HT1080 (cell line): ENCODE data around the gene RARA. TPM values are rescaled to one million over a fixed set of nuclear protein-coding genes. Genes with fewer than 3 reads are reported as not detected.

Experiments
- DNase-seq: peaks from one replicate; pipeline ENCODE4 v3.0.0-alpha.2; 2015; ENCODE audit warnings: low read depth
- total RNA-seq: library from RNA; depleted of rRNA; stranded (reverse); fragments of >200 nt; shearing (Covaris generic); gene quantifications from 2 replicates; pipeline ENCODE4 v1.2.3, GENCODE V29; 2014

The RARA gene
- total RNA-seq, 1 experiment from 2014 or later, result 34.4 TPM

DNA sequence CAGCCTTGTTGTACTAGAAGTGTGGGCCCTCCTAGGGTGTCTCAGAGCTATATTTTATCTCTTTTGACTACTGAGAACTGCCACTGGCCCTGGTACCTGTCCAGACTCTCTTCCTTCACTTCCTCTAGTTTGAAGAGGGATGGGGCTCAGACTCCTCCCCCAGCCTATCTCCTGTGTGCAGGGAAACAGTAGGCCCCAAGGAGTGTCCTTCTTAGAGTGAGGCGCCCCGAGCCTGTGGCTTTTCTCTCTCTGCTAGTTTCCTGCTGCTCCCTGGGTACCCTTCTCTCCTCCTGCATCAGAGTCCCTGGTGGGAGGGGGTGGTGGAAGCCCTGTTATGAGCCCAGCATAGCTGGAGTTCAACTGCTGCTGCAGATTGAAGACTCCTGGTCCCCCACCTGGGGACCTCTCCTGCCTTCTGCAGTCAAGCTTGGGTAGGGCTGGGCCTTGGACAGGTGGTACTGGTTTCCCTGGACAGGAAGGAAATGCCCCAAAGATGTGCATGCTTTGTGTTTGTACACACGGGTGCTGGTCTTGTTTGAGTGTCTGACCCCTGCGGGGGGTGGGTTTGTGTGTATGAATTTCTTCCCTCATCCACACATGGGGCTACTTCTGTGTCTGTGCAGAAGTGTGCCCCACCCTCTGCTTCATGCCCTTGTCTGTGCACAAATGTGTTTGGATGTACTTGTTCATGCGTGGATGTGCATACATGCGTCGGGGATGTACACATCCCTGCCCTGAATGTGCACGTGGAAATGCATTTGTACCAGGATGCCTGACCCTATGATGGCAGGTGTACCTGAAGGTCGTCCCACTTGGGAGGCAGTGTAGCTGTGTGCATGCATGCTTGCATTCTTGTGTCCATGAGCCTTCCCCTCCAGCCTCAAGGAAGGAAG is 6.9 kb downstream of the RARA start:
- DNase-seq, result no peak

DNA sequence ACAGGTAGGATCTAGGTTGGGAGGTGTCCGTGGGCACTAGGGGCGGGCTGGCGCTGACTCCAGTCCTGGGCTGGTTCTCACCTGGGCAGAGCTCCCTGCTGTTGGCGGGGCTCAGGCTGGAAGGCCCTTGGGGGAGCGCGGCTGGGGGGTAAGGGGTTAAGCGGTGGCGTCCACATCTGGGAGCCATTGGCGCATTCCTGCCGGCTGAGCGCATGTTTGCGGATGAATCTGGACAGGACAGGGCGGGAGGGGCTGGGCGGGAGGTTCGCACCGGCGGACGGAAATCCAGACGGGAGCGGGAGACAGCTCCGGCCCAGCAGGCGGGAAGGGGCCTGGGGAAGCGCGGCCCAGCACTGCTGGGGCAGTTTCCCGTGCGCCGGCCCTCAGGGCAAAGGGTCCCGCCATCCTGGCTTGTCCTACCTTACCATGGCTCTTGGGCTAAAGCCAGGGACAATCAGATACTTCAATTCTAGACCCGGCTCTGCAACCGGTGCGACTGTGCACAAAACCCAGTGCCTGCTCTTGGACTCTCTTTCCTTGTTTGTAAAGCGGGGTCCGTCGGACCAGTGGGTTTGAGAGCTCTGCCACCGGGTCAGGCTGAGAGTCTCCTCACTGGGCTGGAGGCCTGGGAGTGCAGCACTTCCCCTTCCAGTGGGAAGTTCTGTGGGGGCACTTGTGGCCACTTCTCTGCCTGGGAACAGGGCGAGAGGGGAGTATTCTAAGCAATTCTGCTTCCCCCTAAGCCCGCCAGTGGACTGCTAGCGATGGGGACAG is 7.8 kb downstream of the RARA start:
- DNase-seq, result peak; percentile 68

DNA sequence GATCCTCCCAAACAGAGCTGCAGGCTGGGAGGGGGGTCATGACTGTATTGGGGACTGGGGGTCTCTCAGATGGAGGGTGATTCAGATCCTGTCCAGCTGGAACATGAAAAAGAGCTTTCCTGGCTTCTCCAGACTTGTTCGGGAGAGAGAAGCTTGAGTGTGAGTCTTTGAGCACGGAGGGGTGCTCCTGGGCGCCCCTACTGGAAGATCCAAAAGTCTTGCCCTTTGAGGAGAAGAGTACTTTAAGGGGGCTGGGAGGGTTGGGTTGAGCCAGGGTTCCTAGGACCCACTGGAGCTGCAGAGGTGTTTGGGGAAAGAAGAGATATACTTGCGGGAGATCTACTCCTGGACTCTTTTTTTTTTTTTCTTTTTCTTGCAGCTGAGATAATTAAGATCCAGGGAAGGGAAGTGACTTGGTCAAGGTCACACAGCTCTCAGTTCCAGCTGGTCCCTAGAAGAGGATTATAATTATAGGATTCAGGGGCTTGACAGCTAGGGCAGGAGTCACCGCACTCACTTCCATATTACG is 8.4 kb downstream of the RARA start:
- DNase-seq, result peak; percentile 80

DNA sequence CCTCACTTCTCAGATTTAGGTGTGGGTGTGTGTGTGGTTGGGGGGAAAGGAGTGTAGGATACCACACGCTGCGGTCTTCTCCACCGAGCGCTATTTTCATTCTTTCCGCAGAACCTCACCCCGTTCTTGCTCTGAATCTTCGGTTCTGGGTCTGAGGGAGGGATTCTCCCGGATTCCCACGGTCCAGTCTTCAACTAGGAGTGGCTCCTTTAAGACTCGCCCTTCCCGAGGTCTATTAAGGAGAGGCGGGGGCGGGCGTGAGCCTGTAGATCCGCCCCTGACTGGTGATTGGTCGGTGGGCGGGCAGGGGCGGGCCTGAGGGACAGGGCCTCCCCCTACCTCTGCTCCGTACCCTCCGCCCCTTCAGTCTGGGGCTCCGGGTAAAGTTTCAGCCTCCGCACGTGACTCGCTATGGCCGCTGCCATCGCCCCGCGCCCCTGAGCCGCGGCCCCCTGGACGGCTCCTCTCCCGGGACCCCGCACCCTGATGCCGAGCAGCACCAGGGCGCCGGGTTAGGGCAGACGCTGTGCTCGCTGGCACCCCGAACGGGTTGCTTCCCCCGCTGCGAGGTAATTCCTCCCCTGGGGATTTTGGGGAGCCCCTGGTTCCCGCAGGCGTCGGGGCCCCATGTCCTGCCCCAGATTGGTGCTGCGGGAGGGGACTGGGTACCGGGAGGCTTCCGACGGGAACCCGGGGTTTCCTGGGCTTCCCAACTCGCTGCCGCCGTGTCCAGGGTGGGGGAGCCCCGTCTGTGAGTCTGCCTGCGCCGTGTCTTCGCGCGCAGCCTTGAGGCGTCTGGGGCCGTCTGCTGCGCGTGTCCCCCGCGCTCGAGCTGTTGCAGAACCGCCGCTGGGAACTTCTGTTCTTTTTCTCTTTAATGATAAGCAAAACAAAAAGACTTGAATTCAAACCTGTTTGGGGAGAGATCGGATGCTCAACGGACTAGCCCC is 9.2 kb downstream of the RARA start:
- peak; percentile 96 for DNase-seq

DNA sequence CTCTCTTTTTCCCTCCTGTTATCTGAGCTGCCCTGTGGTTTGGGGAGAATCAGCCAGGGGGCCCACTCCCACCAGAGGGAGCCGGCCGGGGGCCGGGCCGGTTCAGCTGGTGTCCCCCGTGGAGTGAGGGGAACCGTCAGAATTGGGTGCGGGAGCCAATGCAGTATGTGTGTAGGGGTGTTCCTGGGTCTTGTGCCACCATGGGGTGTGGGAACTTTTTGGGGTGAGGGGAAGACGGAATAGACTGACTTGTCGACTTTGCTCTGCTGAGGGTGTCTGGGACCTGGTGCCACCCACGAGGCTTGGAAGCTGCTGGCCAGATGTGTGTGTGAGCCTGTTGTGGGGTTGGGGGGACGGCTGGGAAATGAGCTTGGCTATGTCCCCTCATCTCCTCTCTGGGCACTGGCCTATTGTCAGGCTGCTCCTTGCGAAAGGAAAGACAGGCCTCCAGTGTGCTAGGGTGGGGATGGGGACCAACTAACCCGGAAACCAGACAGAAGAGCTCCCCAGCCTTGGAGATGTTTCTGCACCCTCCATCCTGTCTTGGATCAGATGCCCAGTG is 9.9 kb downstream of the RARA start:
- no peak for DNase-seq

GRCh38 chr17:40319651-40320540 is 10.9 kb downstream of the RARA start:
- no peak for DNase-seq

- no peak for DNase-seq
Measured at GRCh38 chr17:40320756-40321523, 12.0 kb downstream of the RARA start.

- no peak for DNase-seq
Measured at GRCh38 chr17:40321524-40321929, 12.5 kb downstream of the RARA start.

- DNase-seq, result no peak
Measured at GRCh38 chr17:40321961-40322357, 13.0 kb downstream of the RARA start.

DNA sequence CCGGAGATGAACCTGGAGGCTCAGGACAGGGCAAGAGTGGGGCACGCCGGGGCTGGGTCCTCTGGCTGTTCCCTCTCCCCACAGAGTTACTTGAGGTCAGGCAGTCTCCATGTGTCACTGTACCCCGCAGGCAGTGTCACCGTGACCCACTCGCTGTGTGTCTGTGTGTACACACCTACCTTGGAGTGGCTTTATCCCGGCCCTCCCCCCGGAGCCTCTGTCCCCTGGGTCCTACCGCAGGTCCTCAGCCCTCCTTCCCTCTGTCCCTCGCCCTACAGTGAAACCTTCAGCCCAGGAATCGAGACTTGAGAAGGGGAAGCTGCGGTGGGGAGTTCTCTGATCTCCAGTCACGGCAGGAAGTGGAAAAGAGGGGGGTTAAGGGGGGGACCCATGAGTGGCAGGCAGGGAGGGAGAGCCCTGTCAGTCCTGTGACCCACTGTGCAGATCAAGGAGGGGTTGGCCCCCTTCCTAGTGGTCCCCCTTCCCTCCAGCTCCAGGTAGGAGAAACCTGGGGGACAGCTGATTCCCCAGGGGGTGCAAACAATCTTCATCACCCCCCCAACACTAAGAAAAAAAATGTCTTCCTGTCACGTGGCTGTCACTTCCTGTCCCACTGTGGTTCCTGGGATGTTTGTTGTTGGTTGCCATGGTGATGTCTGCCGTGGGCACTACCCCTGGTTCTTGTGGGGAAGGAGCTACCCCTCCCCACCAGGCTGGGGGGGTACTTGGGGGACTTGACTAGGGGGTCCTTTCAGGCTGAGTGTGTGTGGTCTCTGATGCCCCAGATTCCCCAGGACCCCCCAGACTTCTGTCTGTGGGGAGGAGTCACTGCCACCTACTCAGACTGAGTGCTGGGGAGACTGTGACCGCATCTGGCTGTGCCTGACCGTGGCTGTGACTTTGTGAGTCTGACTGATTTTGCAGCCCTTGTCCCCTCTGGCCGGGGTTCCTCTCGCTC is 13.7 kb downstream of the RARA start:
- DNase-seq, result peak; percentile 86

DNA sequence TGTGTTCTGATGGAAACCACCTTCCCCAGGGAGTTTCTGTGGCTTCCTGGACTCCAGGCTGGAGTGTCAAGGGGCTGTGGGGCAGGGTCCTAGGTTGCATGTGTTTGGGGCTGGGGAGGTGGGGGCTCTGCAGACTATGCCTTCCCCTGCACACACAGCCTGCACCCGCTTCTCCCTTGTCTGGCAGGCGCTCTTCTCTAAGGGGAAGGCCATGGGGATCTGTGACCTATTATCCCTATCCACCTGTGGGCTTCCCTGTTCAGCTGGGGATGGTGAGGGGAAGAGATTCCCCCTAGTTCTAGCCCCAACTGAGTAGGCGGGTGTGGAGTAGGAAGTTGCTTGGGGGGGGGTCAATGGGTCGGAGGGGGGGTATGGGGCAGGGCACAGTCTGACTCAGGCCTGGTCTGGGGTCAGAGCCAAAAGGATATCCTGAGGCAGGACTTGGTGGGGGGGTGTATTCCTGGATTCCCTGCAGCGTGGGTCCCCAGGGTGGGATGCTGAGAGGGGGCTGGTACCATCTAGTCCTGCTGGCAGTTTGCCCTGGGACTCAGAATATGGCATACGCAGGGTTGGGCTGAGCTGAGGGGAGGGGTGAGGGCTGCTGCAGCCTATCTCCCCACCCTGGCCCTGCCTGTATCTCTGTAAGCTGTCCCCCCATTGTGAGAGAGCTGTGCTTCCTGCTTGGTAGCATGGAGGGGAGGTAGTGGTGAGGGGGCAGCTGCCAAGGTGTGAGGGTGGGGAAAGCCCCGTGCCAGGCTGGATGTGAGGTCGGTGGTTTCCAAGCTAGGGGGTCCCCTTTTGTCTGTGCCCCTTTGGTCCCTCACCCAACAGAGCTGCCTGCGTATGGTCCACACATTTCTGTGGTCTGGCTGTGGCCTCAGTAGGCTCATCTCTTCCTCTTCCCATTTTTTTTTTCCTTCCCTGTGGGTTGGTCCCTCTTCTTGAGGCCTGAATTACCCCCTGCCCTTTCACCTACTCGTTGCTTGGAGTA is 14.7 kb downstream of the RARA start:
- DNase-seq, result peak; percentile 72

DNA sequence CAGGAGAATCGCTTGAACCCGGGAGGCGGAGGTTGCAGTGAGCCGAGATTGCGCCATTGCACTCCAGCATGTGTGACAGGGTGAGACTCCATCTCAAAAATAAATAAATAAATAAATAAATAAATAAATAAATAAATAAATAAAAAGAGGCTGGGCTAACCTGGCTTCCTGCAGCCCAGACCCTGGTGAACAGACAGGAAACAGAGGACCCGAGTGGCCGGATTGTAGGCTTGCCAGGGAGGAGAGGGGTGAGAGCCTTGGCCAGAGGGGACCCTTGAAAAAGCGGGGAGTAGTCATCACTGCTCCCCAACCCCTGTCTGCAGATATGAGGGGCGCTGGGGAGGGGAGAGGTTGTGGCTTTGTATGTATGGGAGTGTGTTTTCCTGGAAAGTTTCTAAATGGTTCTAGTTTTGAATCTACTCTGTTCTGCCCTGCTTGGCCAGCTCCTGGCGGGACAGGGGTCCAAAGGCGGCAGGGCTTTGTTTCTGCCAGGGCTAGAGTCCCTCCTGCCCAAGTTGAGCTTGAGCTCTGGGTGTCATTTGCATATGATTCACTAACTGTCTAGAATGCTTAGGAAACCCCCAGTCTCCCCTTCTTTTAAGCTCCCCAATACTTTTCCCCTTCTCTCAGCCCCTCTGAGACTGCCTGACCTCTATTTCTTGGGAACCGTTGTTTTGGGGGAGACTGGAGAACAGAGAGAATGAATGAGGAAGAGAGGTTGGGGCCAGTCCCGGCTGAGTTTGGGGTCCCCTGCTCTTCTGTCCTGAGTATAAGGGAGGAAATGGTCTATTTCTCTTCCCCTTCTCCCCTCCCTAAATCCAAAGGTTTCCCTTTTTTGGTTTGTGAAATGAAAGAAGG is 16.4 kb downstream of the RARA start:
- DNase-seq, result no peak

DNA sequence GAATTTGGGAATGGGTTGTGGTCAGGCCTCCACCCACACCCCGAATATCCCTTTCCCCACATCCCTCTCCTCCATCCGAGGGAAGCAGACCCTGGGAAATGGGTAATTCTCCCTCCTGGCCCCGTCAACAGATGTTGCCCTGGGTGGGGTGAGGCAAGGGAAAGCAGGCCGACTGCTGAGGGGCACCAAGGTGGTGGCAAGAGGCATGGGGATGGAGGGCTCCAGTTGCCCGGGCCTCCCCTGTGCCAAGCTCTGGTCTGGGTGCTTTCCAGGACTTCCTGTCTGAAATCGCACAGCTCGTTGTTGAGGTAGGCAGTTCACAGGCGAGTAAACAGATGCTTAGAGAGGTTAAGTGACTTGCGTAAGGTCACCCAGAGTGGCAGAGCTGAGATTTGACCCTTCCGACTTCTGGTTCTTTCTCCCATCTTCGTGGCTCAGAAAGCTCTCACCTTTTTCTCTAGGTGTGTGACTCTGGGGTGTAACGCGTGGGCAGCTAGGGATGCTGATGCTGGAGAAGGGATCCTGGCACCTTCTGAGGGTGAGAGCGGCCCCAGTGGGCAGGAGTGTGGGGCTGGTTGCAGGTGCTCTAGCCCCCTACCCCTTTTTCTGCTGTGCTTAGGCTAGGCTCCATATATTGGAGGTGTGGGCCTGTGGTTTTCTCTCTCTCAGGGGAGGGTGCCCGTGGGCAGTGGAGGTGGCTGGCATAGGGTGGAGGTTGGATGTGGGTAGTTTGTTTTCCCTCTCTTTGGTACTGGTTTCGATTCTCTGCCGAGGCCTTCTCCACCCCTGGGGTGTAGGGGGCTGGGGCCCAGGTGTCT is 17.2 kb downstream of the RARA start:
- DNase-seq, result no peak

DNA sequence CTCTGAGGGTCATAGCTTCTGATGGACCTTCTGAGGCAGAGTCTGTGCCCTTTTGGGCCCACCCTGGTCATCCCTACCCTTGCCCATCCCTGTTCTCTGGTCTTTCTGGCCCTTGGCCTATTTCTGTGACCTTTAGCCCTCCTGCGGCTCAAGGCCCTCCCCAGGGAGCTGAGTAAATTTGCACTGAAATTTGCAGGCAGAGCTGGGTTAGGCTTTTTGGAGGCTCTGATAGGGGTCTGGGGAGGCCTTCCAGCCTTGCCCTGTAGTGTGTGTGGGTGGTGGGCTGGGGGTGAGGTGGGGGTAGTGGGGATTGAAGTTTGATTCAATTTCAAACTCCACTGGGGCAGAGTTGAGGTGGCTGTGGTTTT is 17.8 kb downstream of the RARA start:
- no peak for DNase-seq

DNA sequence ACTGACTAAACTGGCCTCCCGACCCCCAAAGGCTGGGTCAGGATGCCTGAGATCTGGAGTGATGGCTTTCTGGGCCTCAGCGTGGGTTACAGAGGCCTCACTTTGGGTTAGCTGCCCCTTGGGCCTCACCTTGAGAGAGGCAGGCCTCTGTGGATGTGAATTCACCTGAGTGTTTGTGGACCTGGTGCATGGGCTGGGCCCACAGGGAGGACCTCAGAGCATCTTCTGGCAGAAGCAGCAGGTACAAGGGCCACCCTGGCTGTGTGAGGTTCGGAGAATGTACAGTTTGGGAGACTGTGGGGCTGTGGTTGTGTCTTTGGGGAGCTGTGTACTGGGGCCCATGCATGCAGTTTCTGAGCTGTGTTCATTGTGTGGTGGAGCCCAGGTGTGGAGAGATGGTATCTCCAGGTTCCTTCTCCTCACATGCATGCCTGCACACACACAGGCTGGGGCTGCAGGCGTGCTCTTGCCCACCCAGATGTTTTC is 18.3 kb downstream of the RARA start:
- no peak for DNase-seq
